GM12878 (cell line): ENCODE data around the gene ZFYVE19.

ENCODE experiments used
- RAD21 ChIP-seq: IDR thresholded peaks from 2 replicates; pipeline ENCODE4 v1.6.1; 2011; ENCODE audit warnings: mild to moderate bottlenecking, low read depth, low read length, moderate library complexity; ENCODE audit not compliant: insufficient read depth
- ZNF384 ChIP-seq: IDR thresholded peaks from 2 replicates; pipeline ENCODE4 v1.6.1; 2012; ENCODE audit warnings: low read depth, mild to moderate bottlenecking, low read length, improper control_type of control experiment, borderline replicate concordance

DNA sequence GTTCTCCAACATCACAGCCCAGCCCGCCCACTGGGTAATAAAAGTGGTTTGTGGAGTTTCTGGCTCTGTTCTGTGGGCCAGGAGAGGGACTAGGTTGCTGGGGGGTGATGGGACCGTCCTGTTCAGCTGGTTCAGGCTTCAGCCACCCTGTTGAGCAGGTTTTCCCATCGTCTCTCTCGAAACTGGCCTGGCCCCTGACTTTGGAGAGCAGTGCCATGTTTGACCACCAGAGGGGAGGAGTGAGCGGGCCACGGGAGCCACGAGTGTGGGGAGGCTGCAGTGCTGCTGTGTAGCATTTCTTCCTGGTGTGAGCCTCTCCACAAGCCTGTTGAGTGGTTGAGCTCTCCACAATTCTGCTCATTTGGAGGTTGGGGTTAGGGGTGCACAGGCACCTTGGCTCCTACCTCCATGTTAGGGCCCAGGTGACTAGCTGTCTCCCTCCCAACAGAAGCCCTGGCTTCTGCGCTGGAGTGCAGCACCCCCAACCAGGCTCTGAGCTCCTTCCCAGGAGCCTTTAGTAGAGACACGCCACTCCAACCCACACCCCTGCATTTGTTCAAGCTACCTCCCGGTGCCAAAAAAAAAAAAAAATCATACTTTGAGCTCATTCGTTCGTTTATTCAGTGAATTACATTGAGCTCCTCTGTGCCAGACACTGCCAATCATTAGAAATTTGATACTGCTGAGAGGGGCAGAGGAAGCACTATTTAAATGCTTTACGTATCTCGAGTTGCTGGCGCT lies 50.9 kb downstream of the ZFYVE19 start:
- TF ChIP-seq ZNF384: no peak
- TF ChIP-seq RAD21: peak; percentile 95
